GM12873 (cell line): ENCODE results near the gene PREX1.

Experiments used
- CTCF ChIP-seq: IDR thresholded peaks from 2 replicates; pipeline ENCODE4 v1.5.1; 2012; ENCODE audit warnings: low read depth, mild to moderate bottlenecking, moderate library complexity, low read length, control low read depth; ENCODE audit not compliant: insufficient read depth; ENCODE audit errors: missing control alignments

The PREX1 gene

GRCh38 chr20:48649104-48649626 lies 178.6 kb downstream of the PREX1 start:
- TF ChIP-seq CTCF = no peak

GRCh38 chr20:48648482-48649051 lies 179.2 kb downstream of the PREX1 start:
- TF ChIP-seq CTCF = no peak

GRCh38 chr20:48647858-48648257 lies 179.9 kb downstream of the PREX1 start:
- no peak for TF ChIP-seq CTCF

GRCh38 chr20:48645666-48646065 lies 182.1 kb downstream of the PREX1 start:
- no peak for TF ChIP-seq CTCF

- TF ChIP-seq CTCF = no peak
Measured at GRCh38 chr20:48644286-48644828, 183.4 kb downstream of the PREX1 start.

GRCh38 chr20:48642105-48642880 lies 185.5 kb downstream of the PREX1 start:
- TF ChIP-seq CTCF = no peak

- no peak for TF ChIP-seq CTCF
Measured at GRCh38 chr20:48640871-48641270, 186.9 kb downstream of the PREX1 start.
